Cardiac septum (tissue), 1 donor: Measurements from ENCODE around the gene NLRP2B. TPM values are rescaled to one million over a fixed set of nuclear protein-coding genes. Genes with fewer than 3 reads are reported as not detected.
A peak's percentile ranks its signal among the peaks of the same experiment; 100 is the strongest.
"Not testable (repeated sequence)": the region's sequence is repeated elsewhere in the genome, so short reads cannot be mapped to it uniquely, and the experiment has no call there.

ENCODE experiments used
- DNase-seq: peaks from one replicate; pipeline ENCODE4 v3.0.0-alpha.2; 2020; ENCODE audit warnings: low spot score
- intact Hi-C: fragments of 100-400 bp; cut with DNase I; formaldehyde crosslinking; loops from one replicate; pipeline ENCODE4 v1.14.0; 2022
- long read RNA-seq: library from polyadenylated mRNA; unstranded; transcript quantifications from one replicate; pipeline ENCODE4 v2.0.0, GENCODE V29; 2021
- total RNA-seq: library from RNA; stranded (reverse); fragmentation: NEBNext Ultra II Directional; extraction: Animal tissue kit (Norgen Biotek cat#: 25700); gene quantifications from one replicate; pipeline ENCODE4 v1.2.1, GENCODE V29; 2021
- donor health status: DM: no; HTN: no; CAD: no.

The NLRP2B gene
- not detected for total RNA-seq
- long read RNA-seq, partial matches to known transcripts, result 0 of 1 reads
- long read RNA-seq, other reads (novel, unspliced or antisense), result 0 of 1 reads

- intact Hi-C loops, result no loop called here
- no peak for DNase-seq
Measured at GRCh38 chrX:57680160-57680559, at the start of gene NLRP2B. TSS of gene NLRP2B (minus strand) at chrX:57680260.

- intact Hi-C loops, DNase-seq: not testable (repeated sequence)
Measured at GRCh38 chrX:57725995-57726394, 45.9 kb upstream of the NLRP2B start.

DNA sequence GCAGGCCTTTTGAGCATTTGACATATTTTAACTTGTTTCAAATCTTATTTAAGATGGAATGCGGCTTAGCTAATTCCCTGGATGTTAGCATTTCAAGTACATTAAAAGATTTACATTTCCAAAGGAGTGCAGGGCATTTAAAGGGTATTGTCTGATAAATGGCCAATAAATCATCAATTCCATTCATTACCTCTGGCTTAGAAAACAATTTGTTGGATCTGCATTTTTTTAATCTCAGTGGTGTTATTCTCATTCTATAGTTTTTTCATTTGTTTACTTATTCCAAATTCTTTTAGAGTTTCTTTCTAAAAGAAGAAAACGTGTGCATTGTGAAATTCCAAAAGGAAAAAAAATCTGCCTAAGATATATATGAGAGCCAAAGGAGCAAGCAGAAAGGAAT is 1.3 kb upstream of the NLRP2B start:
- no peak for DNase-seq
- intact Hi-C loops, result no loop called here

DNA sequence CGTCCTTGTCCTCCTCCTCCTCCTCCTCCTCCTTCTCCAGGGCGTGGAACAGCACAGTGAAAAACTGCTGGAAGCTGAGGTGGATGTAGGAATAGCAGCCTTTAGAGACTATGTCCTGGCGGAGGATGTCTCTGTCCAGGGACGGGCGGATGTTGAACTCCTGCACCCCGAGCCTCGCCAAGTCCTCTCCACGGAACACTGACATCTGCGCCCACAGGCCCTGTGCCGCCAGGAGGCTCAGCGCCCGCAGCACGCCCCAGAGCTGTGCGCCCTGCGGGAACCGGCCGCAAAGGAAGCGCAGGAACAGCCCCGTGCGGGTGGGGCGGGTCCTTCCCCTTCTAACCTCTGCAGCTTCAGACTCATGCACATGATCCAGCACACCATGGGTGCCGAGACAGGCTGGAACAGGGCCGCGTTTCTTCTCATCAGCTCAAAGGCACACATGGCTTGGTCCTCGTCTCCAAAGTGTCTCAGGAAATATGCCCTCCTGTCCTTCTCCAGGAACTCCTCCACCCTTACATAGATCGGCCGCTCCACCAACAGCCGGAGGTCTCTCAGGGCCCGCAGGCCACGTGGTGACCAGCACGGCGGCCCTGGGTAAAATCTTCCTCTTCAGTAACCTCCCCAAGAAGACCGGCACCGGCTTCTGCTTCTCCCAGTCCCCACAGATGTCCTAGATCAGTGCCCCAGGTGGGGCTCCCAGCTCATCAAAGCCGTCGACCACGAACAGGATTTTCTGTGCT is 1.2 kb downstream of the NLRP2B start:
- DNase-seq, result peak; percentile 55
- intact Hi-C loops, result no loop called here

GRCh38 chrX:57677132-57677858 is 2.8 kb downstream of the NLRP2B start:
- DNase-seq, result no peak
- intact Hi-C loops, result no loop called here

GRCh38 chrX:57675320-57675719 is 4.7 kb downstream of the NLRP2B start:
- intact Hi-C loops, result no loop called here
- no peak for DNase-seq

DNA sequence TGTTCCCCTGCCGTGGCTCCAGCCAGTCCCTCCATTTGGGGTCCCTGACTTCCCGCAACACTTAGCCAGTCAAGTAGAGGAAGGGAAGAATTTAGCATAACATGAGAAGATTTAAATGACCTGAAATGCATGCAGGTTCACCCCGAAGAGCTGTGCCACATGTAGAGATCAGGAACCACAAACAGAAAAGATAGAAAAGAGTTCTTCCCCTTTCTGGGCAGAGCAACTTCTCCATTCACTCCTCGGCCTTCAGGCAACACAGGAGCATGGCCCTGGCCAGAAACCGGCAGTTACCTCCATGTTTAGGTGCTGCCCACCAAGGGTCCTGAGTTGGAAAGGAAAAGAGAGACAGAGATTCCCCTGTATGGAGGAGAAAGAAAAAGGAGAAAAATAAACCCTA is 5.2 kb downstream of the NLRP2B start:
- intact Hi-C loops, result no loop called here
- no peak for DNase-seq

- no peak for DNase-seq
- intact Hi-C loops, result no loop called here
Measured at GRCh38 chrX:57669961-57670360, 10.1 kb downstream of the NLRP2B start.

- intact Hi-C loops, result no loop called here
- DNase-seq, result no peak
Measured at GRCh38 chrX:57667010-57667409, 13.1 kb downstream of the NLRP2B start.

DNA sequence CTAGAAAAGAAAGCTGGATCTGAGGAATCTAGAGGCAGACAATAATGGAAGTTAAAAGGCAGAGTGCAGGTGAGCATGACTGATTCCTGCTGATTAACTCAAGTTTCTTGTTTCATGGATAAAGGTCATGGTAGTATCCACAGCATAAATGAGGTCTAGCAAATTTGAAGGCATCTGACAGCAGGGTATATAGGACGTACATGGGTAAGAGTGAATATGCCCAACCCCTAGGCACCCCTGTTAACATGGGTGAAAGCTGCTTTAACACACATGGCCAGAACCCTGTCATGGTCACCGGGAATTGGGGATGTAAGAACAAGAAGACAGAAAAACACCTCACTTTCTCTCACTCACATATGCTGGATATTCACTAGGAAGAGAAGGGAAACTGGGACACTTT is 25.0 kb downstream of the NLRP2B start:
- DNase-seq, result no peak
- intact Hi-C loops, result no loop called here

- intact Hi-C loops, result no loop called here
- DNase-seq, result no peak
Measured at GRCh38 chrX:57652705-57653104, 27.4 kb downstream of the NLRP2B start.

- DNase-seq, result no peak
- intact Hi-C loops, result no loop called here
Measured at GRCh38 chrX:57651169-57651919, 28.7 kb downstream of the NLRP2B start.

DNA sequence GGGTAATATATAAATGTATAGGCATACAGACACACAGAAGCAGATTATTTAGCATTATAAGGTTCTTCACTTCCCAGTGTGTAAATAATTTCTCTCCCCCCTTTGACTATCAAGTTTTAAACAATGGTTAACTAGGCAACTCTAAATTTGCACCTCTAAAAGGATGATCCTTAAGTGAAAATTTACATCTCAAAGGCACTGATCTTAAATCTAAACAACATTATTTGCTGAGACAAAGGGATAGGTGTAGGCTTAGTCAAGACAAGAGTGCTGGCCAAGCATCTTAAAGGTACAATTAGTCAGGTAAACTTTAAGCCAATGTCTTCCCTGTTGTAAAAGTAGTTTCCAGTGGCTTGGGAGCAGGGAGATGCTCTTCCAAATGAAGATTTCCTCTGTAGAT is 33.0 kb downstream of the NLRP2B start:
- intact Hi-C loops, result loop anchor here (10.0 kb wide), 1 partner anchor 58 kb away; no protein-coding TSS in a partner anchor
- DNase-seq, result no peak

GRCh38 chrX:57643698-57644097 is 36.4 kb downstream of the NLRP2B start:
- intact Hi-C loops, result loop anchor here (10.0 kb wide), 1 partner anchor 61 kb away; no protein-coding TSS in a partner anchor
- DNase-seq, result no peak

- intact Hi-C loops, result loop anchor here (10.0 kb wide), 1 partner anchor 63 kb away; no protein-coding TSS in a partner anchor
- no peak for DNase-seq
Measured at GRCh38 chrX:57641338-57641737, 38.7 kb downstream of the NLRP2B start.

DNA sequence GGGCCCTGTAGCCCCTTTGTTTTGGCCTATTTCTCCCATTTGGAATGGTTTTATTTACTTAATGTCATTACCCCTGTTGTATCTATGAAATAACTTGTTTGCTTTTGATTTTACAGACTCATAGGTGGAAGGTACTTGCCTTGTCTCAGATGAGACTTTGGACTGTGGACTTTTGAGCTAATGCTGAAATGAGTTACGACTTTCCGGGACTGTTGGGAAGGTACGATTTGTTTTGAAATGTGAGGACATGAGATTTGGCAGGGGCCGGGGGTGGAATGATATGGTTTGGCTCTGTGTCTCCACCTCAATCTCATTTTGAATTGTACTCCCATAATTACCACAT is 39.4 kb downstream of the NLRP2B start:
- intact Hi-C loops, result loop anchor here (10.0 kb wide), 1 partner anchor 64 kb away; no protein-coding TSS in a partner anchor

DNA sequence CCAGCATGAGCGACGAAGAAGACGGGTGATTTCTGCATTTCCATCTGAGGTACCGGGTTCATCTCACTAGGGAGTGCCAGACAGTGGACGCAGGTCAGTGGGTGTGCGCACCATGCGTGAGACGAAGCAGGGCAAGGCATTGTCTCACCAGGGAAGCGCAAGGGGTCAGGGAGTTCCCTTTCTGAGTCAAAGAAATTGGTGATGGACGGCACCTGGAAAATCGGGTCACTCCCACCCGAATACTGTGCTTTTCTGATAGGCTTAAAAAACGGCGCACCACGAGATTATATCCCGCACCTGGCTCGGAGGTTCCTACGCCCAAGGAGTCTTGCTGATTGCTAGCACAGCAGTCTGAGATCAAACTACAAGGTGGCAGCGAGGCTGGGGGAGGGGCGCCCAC is 50.6 kb downstream of the NLRP2B start:
- DNase-seq, intact Hi-C loops: not testable (repeated sequence)

More for the DNA sequence above, 39.4 kb downstream of the NLRP2B start:
- DNase-seq, result no peak
